ENCODE data around the gene MS4A7. TPM values are rescaled to one million over a fixed set of nuclear protein-coding genes. Genes with fewer than 3 reads are reported as not detected.

Gene MS4A7
- total and polyA plus RNA-seq, 8 donors, result 0.58 to 43.3 (median 13.3) TPM; not detected in 1

- Histone ChIP-seq H3K27ac (peak overlapping the region in 4 of 5 donors; percentile 31 to 76 (median 46)), H3K27me3 (no peaks in the 10 kb centered on the region), H3K36me3 (no peaks in the 10 kb centered on the region), H3K4me1 (peaks cover 0 to 18% (median 7%) of the 10 kb centered on the region in 4 donors), H3K4me3 (no peak overlapping the region), H3K9me3 (no peaks in the 10 kb centered on the region)
- 59 to 76% (median 69%) methylated on average over 3 of the region's 3 CpGs for WGBS, 5 donors
- intact Hi-C loops (cut with DNase I; ENCODE audit: low total_unique reads), result no loop called here
- DNase-seq, result no peak
- TF ChIP-seq CTCF (IDR thresholded peaks at IDR 0.05) (no peak), POLR2AphosphoS5 (IDR thresholded peaks at IDR 0.05) (no peak), POLR2A (IDR thresholded peaks at IDR 0.05) (no peak), EP300 (IDR thresholded peaks at IDR 0.05) (no peak)
Measured at GRCh38 chr11:60371386-60371785, 6.9 kb upstream of the MS4A7 start.

GRCh38 chr11:60371854-60372253, 6.5 kb upstream of the MS4A7 start:
- intact Hi-C loops (cut with DNase I; ENCODE audit: low total_unique reads), result no loop called here
- Histone ChIP-seq H3K4me3 (no peak overlapping the region), H3K9me3 (no peaks in the 10 kb centered on the region), H3K27me3 (no peaks in the 10 kb centered on the region), H3K27ac (no peak overlapping the region), H3K4me1 (peaks cover 0 to 18% (median 7%) of the 10 kb centered on the region in 4 donors), H3K36me3 (no peaks in the 10 kb centered on the region)
- DNase-seq, result no peak
- TF ChIP-seq POLR2AphosphoS5 (IDR thresholded peaks at IDR 0.05) (no peak), CTCF (IDR thresholded peaks at IDR 0.05) (no peak), EP300 (IDR thresholded peaks at IDR 0.05) (no peak), POLR2A (IDR thresholded peaks at IDR 0.05) (no peak)
- WGBS, 5 donors, result 65 to 83% (median 82%) methylated on average over 1 of the region's 1 CpG

GRCh38 chr11:60372767-60373166, 5.6 kb upstream of the MS4A7 start:
- TF ChIP-seq POLR2A (IDR thresholded peaks at IDR 0.05), result no peak
- TF ChIP-seq CTCF (IDR thresholded peaks at IDR 0.05), result no peak
- TF ChIP-seq EP300 (IDR thresholded peaks at IDR 0.05), result no peak
- no peak for TF ChIP-seq POLR2AphosphoS5 (IDR thresholded peaks at IDR 0.05)
- Histone ChIP-seq H3K9me3 (no peaks in the 10 kb centered on the region), H3K4me3 (no peak overlapping the region), H3K27ac (no peak overlapping the region), H3K36me3 (no peaks in the 10 kb centered on the region), H3K4me1 (peaks cover 0 to 18% (median 7%) of the 10 kb centered on the region in 4 donors), H3K27me3 (no peaks in the 10 kb centered on the region)
- no peak for DNase-seq
- WGBS, 5 donors, result 84 to 89% (median 85%) methylated on average over 3 of the region's 3 CpGs
- intact Hi-C loops (cut with DNase I; ENCODE audit: low total_unique reads), result no loop called here

- no peak overlapping the region for H3K4me3 ChIP-seq
- TF ChIP-seq CTCF (IDR thresholded peaks at IDR 0.05) (no peak), EP300 (IDR thresholded peaks at IDR 0.05) (no peak), POLR2AphosphoS5 (IDR thresholded peaks at IDR 0.05) (no peak)
- intact Hi-C loops (cut with DNase I; ENCODE audit: low total_unique reads), result no loop called here
- no peaks in the 10 kb centered on the region for H3K36me3 ChIP-seq
- H3K9me3 ChIP-seq, result no peaks in the 10 kb centered on the region
- peaks cover 0 to 15% (median 5%) of the 10 kb centered on the region in 4 donors for H3K4me1 ChIP-seq
- WGBS, 5 donors, result 92 to 99% (median 95%) methylated on average over 3 of the region's 3 CpGs
- H3K27me3 ChIP-seq, result no peaks in the 10 kb centered on the region
- no peak for DNase-seq
- H3K27ac ChIP-seq, result no peak overlapping the region
Measured at GRCh38 chr11:60375316-60375715, 3.0 kb upstream of the MS4A7 start.

All from stomach (tissue), 9 donors.